ENCODE measurements around the gene SLC2A9. TPM values are rescaled to one million over a fixed set of nuclear protein-coding genes. Genes with fewer than 3 reads are reported as not detected.

Gene SLC2A9
- total and polyA plus RNA-seq, 2 of the 8 experiments (the other 6 are each of a cell fraction or from before 2014, with no cell fraction given), result 0.20 to 0.26 TPM

DNA sequence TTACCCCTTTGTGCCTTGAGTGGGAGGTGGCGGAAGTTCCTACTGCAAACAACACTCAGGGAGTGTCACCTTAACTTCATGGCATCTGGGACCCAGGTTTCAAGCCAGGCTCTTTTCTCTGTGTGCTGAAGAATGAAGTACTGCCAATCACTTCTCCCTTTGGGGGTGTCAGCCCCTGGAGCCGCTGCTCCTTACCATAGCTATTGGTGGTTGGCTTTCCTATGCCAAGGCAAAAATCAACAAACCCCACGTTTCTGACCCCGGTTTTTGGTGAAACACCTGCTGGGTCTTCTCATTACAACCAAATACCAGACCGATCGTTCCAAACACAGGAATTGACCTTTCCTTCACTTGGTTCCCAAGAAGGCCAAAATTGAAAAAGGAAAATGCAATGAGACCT lies 19.7 kb upstream of the SLC2A9 start:
- no peak overlapping the region for H3K23ac ChIP-seq (ENCODE audit: insufficient read length)
- no peak overlapping the region for H4K8ac ChIP-seq (ENCODE audit: extremely low read depth, insufficient read depth, low read length)
- no peaks in the 10 kb centered on the region for H3K9me3 ChIP-seq (ENCODE audit: insufficient read depth in 2 of 2, low read depth in 1 of 2, low read length in 1 of 2)
- H2BK15ac ChIP-seq (ENCODE audit: low read length), result no peak overlapping the region
- no peak overlapping the region for H3K9ac ChIP-seq (replicated peaks in 1 of 4; ENCODE audit: extremely low read depth in 1 of 4, low read depth in 3 of 4, low read length in 3 of 4)
- H2BK120ac ChIP-seq (replicated peaks; ENCODE audit: low read depth, low read length), result no peak overlapping the region
- no peak overlapping the region for H3K27ac ChIP-seq (ENCODE audit: low read depth, low read length)
- DNase-seq (ENCODE audit: low read depth in 1 of 2, low spot score in 2 of 2) (no peak), FAIRE-seq (no peak)
- no peaks in the 10 kb centered on the region for H3K23me2 ChIP-seq (ENCODE audit: low read depth, low read length)
- no peak overlapping the region for H4K91ac ChIP-seq (replicated peaks; ENCODE audit: insufficient read length, low read length)
- no peaks in the 10 kb centered on the region for H3K27me3 ChIP-seq (replicated peaks in 1 of 4; ENCODE audit: control insufficient read depth in 3 of 4, extremely low read depth in 1 of 4, insufficient read depth in 3 of 4, low read length in 3 of 4)
- no peak overlapping the region for H3K4ac ChIP-seq (replicated peaks; ENCODE audit: insufficient read length, low read depth, low read length)
- H3K79me2 ChIP-seq (ENCODE audit: control insufficient read depth in 1 of 2, insufficient read depth in 2 of 2, low read length in 2 of 2), result no peaks in the 10 kb centered on the region
- ChIA-PET CTCF (ENCODE audit: partially characterized antibody) (interaction anchor here (1.0 to 1.6 kb wide), 4 partner anchors 9 to 27 kb away, joined by 3 to 5 read pairs (median 4); no protein-coding TSS in a partner anchor), POLR2A (ENCODE audit: partially characterized antibody) (interaction anchor here (0.8 kb wide), 2 partner anchors 14 to 28 kb away, joined by 3 read pairs; no protein-coding TSS in a partner anchor)
- H3K56ac ChIP-seq (replicated peaks; ENCODE audit: insufficient read length, low read depth, low read length), result no peak overlapping the region
- no peak overlapping the region for H3K18ac ChIP-seq (ENCODE audit: extremely low read depth, low read length)
- H3K4me1 ChIP-seq (replicated peaks in 1 of 4; ENCODE audit: control insufficient read depth in 3 of 4, insufficient read depth in 4 of 4, low read length in 3 of 4), result no peaks in the 10 kb centered on the region
- H3K4me2 ChIP-seq (ENCODE audit: insufficient read depth in 1 of 2, low read depth in 2 of 2, low read length in 2 of 2), result no peak overlapping the region
- H2AFZ ChIP-seq (ENCODE audit: low read length), result no peak overlapping the region
- H3K79me1 ChIP-seq (ENCODE audit: low read depth, low read length), result no peaks in the 10 kb centered on the region
- no peak overlapping the region for H2AK5ac ChIP-seq (ENCODE audit: low read depth, low read length)
- no peaks in the 10 kb centered on the region for H4K20me1 ChIP-seq (replicated peaks in 1 of 2; ENCODE audit: control insufficient read depth in 1 of 2, insufficient read depth in 2 of 2, low read length in 2 of 2)
- WGBS, 2 experiments (ENCODE audit: extremely low coverage in 1 of 2, insufficient coverage in 1 of 2, insufficient read length in 1 of 2, insufficient replicate concordance in 2 of 2, low coverage in 1 of 2, low lambda C conversion rate in 2 of 2, missing lambda C conversion rate in 1 of 2), result 74% methylated on average over 6 of the region's 6 CpGs; no CpG with 5 or more reads in 1 of the 2 experiments
- no peak overlapping the region for H3K4me3 ChIP-seq (ENCODE audit: extremely low read depth in 1 of 4, insufficient read depth in 2 of 4, low read depth in 3 of 4, low read length in 4 of 4)
- H4K5ac ChIP-seq (ENCODE audit: insufficient read length, low read depth, low read length), result no peak overlapping the region
- no peak overlapping the region for H2BK5ac ChIP-seq (ENCODE audit: low read depth, low read length)
- H2BK12ac ChIP-seq (ENCODE audit: low read depth, low read length), result no peak overlapping the region
- H2BK20ac ChIP-seq (ENCODE audit: low read length), result no peak overlapping the region
- no peaks in the 10 kb centered on the region for H3K36me3 ChIP-seq (ENCODE audit: control insufficient read depth in 2 of 4, insufficient read depth in 4 of 4, low read length in 3 of 4)
- no peak overlapping the region for H3K14ac ChIP-seq (ENCODE audit: insufficient read length)
- TF ChIP-seq SIN3A (conservative IDR thresholded peaks at IDR 0.05 in 1 of 2, IDR thresholded peaks at IDR 0.05 in 1 of 2; ENCODE audit: low read depth in 1 of 2, low read length in 2 of 2) (no peak), CTBP2 (IDR thresholded peaks at IDR 0.05; ENCODE audit: borderline replicate concordance, insufficient read depth, insufficient read length, low read length) (no peak), SIRT6 (IDR thresholded peaks at IDR 0.05; ENCODE audit: low read length) (no peak)
- TF ChIP-seq, protein P1, sequence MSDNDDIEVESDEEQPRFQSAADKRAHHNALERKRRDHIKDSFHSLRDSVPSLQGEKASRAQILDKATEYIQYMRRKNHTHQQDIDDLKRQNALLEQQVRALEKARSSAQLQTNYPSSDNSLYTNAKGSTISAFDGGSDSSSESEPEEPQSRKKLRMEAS (IDR thresholded peaks at IDR 0.05), result no peak
